ENCODE data around the gene COPZ1.

DNA sequence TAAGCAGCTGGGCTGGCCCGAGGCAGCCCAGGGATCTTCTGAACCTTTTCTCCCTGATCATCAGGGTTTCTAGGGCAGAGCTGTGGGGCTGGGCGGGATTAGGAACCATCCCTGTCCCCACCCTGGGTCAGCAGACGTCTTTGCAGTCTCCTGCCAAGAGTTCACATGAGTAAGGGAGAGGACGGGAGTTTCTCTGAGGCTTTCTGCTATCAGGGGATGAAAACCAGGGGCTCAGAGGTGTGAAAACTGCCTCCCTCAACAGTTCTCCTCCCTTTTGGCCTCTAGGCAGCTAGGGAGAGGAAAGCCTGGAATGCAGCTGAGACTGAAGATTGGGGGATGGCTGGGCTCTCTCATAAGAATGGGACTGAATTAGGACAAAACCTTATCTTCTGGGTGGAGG lies 51.7 kb downstream of the COPZ1 start:
- TF ChIP-seq EZH2 (IDR thresholded peaks at IDR 0.05; ENCODE audit: low read length, missing control alignments) (no peak), CTCF (conservative IDR thresholded peaks at IDR 0.05 in 1 of 2, IDR thresholded peaks at IDR 0.05 in 1 of 2; ENCODE audit: low read depth in 1 of 2, low read length in 2 of 2) (no peak)
